ENCODE data around the gene SGPP2.
"Not testable (repeated sequence)": the region's sequence is repeated elsewhere in the genome, so short reads cannot be mapped to it uniquely, and the experiment has no call there.

Gene SGPP2

DNA sequence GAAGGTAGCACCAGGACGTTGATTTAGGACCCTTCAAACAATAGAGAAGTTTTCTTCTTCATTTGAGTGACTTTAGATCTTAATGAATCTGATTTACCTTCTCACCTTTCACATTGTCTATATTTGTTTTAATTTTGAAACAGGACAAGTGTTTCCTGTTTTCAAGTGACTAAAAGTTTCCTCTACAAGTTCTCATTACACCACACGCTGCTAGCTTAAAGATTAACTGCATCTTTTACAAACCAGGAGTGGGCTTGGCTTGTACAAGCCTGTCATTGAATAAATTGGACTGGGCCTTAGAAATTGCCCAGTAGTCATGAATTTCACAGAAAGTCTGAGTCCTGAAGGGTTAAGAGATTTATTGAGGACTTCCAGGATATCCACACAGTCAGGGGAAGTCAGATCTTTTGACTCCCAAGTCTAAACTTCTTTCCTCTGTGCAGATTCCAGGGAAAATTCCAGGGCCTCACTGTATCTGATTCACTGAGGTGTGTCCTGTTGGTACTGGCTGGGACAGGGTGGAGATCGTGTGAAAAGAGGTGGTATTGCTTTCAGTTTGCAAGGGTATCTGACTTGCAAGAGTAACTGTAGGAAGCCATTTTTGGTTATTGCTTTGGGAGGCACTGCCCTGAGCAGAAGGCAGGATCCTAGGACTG, 3.4 kb downstream of the SGPP2 start:
- peak in 1 of 2 donors; percentile 12 for DNase-seq

- no peak for DNase-seq
Observed at GRCh38 chr2:222430071-222430470, 5.7 kb downstream of the SGPP2 start.

DNA sequence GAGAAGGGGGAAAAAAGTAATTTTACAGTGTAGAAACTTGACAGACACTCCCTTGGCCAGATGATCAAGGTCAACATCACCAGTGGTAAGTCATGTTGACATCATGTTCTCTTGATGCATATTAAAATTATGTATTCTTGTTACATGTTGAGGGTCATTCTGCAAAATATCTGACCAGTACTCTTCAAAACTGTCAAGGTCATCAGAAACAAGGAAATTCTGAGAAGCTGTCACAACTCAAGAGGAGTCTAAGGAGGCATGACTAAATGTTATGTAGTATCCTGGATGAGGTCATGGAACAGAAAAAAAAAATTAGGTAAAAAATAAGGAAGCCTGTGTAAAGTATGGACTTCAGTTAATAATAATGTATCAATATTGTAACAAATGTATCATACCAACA, 6.3 kb downstream of the SGPP2 start:
- peak in 1 of 2 donors; percentile 34 for DNase-seq

DNA sequence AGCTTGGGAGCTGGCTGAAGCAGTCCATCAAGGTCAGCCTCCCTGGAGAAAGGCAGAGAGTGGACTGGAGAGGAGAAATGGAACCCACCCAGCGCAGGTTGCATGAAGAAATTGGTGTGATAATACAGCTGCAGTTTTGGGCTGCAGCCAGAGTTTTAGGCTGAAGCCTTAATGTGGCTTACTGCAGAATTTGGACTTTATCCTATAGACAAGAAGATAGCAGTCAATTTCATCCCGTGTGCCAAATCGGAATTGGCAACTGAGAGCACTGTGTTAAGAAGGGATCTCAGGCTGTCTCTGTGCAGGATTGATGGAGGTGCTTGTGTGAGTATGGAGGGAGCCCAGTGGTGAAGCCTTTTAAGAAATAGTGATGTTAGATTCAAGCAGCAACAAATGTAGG, 7.5 kb downstream of the SGPP2 start:
- DNase-seq: no peak

- no peak for DNase-seq
Observed at GRCh38 chr2:222433332-222434173, 9.2 kb downstream of the SGPP2 start.

DNA sequence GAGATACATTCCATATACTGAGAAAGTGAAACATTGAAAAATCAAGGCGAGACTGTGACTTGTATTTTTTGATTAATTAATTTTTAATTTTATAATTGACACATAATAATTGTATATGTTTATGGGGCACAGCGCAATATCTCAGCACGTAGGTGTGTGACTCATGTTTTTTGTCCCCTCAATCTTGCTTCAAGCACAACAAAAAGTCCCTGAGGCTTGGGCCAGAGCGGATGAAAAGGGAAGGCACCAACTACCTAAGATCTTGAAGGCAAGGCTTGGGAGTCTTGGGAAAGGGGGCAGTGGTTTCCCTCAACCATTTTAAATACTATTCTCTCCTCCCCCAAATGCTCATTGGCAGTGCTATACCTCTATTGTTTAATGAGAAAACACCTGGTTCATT, 9.9 kb downstream of the SGPP2 start:
- DNase-seq: no peak

DNA sequence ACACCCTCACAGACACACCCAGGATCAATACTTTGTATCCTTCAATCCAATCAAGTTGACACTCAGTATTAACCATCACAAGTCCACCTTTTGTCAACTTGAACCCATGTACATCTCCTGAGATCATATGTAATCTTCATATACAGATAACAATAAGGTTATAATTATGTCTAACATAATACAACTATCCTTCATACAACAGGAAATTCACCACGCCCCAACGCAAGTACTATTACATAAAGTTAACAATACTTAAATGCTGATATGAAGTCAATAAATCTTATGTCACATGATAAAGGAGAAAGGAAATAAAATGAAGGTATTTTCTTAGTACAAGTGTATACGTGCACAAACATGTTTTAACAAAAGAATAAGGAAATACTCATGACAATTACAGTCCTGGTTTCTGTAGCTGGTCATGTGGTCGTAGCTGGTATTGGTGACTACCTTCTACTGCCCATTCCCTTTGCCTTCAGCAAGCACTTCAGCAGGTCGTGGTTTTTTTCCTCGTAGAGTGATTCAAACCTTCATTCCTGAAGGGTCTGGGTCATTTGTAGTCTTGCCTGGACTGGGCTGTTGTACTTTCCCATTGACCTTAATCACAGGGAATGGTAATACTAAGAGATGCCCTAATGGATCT, 11.2 kb downstream of the SGPP2 start:
- DNase-seq: not testable (repeated sequence)

GRCh38 chr2:222436040-222436413, 11.7 kb downstream of the SGPP2 start:
- DNase-seq: no peak

- no peak for DNase-seq
Observed at GRCh38 chr2:222439692-222440091, 15.3 kb downstream of the SGPP2 start.

DNA sequence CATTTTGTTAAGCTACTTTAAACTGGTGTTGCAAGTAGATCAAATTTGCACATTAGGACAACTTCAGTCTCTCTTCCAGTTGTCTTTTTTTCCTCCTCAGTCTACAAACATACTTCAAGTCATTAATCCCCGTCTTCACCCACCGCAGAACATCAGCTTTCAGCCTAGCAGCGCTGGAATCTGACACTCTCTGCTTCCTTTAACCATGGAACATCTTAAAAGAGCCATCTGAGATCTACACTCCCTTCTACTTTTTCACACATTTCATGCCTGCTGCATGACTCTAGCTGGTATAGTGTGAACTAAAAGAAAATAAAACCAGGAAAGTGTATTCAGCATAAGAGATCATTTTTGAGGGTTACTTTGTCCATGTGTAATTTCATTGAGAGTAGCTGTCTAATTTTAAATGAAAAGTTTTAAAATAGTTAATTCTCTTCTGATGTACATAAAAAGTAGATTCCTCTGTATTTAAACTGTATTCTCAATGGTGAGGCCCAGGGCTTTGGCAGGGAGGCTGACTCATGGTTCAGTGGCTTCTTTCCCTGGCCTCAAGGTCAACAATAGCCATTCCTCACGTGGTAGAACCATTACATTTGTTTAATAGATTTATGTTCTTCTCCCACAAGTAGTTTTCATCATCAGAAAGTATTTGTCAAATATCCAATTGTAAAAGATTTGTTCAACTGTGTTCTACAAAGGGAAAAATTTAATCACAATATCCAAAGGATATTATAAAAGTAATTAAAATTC, 16.5 kb downstream of the SGPP2 start:
- DNase-seq: no peak

DNA sequence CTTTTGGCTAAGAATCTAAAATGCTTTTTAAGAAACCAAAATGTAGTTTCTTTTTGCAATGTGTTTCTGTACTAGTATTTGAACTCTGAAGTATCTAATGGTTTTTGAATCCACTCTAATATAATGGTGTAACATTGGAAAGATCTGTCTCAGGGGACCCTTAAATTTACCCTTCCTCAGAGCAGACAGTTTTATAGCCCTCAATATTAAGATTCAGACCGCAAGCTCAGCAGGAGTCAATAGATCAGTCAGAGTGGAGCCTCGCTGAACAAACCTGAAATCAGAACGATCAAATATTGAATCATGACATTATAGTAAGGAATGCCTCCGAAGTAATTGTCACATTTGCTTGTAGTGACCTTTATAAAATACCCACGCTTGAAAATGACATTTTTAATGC, 18.3 kb downstream of the SGPP2 start:
- no peak for DNase-seq

GRCh38 chr2:222445227-222445626, 20.9 kb downstream of the SGPP2 start:
- no peak for DNase-seq

DNA sequence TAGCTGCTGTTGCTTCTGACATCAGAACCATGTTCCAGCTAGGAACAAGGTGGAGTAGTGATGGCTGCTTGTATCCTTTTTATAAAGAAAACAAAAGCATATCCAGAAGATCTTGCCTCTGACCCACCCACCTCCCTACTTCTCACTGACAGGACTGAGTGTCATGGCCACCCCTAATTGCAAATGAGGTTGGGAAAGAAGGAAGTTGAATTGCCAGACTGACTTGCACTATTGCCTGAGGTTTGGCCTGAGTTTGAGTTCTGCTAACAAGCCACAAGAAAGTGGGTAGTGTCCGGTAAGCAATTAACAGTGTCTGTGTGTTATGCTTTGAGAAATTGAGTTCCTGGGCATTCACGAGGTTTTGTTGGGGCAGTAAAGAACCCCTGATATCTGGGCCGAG, 22.8 kb downstream of the SGPP2 start:
- peak; percentile 69 to 73 for DNase-seq

- DNase-seq: peak; percentile 69 to 71
Observed at GRCh38 chr2:222448748-222449181, 24.4 kb downstream of the SGPP2 start.

DNA sequence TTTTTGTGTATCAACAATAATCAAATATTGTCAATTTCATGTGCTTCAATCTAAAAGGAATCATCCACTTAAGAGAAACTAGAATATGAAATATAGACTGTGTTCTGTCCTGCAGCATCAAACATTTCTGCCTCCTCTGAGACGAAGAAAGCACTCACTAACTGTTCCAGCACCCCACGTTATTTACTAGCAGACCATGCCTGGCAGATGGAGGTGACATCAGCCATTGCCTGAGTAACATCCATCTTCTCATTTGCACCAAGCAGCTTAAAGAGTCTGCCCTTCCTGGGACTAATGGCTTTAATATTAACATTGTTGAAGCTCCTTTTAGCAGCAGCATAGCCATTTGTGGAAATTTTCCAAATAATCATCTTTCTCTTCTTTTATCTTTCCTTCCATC, 25.7 kb downstream of the SGPP2 start:
- DNase-seq: no peak

DNA sequence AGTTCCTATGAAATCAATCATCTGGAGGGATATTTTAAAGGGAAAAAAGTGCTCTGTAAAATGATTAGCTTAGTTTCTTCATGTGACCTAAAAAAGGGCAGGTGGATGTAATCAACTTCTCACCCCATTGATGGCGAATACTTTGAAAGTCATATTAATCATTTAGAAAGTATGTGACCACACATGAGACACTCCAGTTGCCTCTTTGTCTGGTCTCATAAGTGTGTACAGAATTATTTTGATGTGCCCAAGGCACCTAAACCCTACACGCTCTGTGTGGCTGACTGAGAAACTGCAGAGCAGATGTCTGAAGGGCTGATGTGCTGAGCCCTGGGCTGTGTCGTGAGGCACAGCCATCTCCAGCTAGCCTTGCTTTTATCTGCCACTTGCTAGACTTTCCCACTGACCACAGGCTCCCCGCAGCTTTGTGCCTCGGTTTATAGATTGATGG, 26.9 kb downstream of the SGPP2 start:
- DNase-seq: no peak

DNA sequence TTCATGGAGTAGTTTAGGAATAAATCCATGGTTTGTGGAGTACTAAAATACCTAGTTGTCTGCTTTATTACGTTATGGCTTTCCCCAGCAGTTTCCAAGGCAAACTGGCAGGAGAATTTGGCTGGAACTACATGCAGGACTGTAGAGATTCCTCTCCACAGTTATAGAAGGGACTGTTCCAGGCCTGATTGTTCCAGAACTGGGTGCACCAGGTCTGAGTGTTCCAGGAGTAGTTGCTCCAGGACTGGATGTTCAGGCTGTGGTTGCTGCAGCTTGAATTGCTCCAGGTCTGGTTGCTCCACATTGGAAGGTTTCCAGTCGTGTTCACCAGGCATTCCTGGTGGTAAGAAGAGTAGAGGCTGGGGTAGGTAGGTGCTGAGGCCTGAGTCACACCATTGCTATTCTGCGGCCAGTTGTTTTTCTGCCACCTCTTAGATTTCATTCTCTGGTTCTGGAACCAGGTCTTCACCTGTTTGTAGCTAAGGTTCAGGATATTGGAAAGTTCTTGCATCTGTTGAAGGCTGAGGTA, 28.1 kb downstream of the SGPP2 start:
- no peak for DNase-seq

GRCh38 chr2:222456479-222457077, 32.2 kb downstream of the SGPP2 start:
- DNase-seq: no peak

GRCh38 chr2:222459983-222460382, 35.6 kb downstream of the SGPP2 start:
- DNase-seq: no peak

DNA sequence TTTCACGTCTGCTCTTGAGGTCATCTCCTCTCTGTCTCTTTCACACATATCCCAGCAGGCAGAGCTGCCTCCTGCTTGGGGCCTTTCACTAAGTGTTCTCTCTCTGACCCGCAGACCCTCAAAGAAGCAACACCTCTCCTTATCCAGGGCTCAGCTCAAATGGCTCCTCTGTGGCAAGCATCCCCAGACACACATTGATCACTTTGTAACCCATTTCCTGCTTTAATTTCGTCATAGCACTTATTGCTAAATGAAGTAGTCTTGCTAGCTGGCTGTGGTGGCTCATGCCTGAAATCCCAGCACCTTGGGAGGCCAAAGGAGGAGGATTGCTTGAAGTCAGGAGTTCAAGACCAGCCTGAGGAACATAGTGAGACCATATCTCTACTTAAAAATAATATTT, 41.4 kb downstream of the SGPP2 start:
- DNase-seq: no peak

GRCh38 chr2:222468346-222468745, 44.0 kb downstream of the SGPP2 start:
- no peak for DNase-seq

GRCh38 chr2:222470802-222471468, 46.6 kb downstream of the SGPP2 start:
- no peak for DNase-seq
